BJ (cell line): ENCODE results near the gene NUPR1. TPM values are rescaled to one million over a fixed set of nuclear protein-coding genes. Genes with fewer than 3 reads are reported as not detected.
"Not testable (repeated sequence)": the region's sequence is repeated elsewhere in the genome, so short reads cannot be mapped to it uniquely, and the experiment has no call there.

Experiments used
- CTCF ChIA-PET: fragments of 350-600 bp; formaldehyde crosslinking; extraction: SDS; loops from one replicate; lab custom pipeline; 2021; ENCODE audit warnings: antibody characterized with exemption, inconsistent platforms; lab: Yijun Ruan, JAX
- POLR2A ChIA-PET: fragments of 300-600 bp; sonication (Branson Sonifier 250); formaldehyde crosslinking; extraction: SDS; loops from one replicate; lab custom pipeline; 2021; ENCODE audit warnings: antibody characterized with exemption; lab: Charles Lee
- DNase-seq: peaks from one replicate; pipeline ENCODE4 v3.0.0-alpha.2; 2011; ENCODE audit warnings: low read depth
- H3K27me3 ChIP-seq: 2 replicates; pipeline ENCODE4 v1.6.0; 2011; ENCODE audit warnings: low read length; ENCODE audit not compliant: control insufficient read depth, insufficient read depth
- H3K36me3 ChIP-seq: 2 replicates; pipeline ENCODE4 v1.5.1; 2011; ENCODE audit warnings: low read length; ENCODE audit not compliant: control insufficient read depth, insufficient read depth
- H3K4me3 ChIP-seq: 2 replicates; pipeline ENCODE4 v1.5.1; 2011; ENCODE audit warnings: low read depth, mild to moderate bottlenecking, control low read depth, low read length
- CTCF ChIP-seq: IDR thresholded peaks from 2 replicates; pipeline ENCODE4 v1.5.1; 2011; ENCODE audit warnings: low read depth, mild to moderate bottlenecking, control low read depth, inconsistent platforms, low read length, moderate library complexity; ENCODE audit not compliant: insufficient read depth
- polyA plus RNA-seq: library from polyadenylated mRNA; depleted of rRNA; stranded (reverse); fragments of >200 nt; gene quantifications from 2 replicates; pipeline ENCODE4 v1.2.3, GENCODE V29; 2011

The NUPR1 gene
- polyA plus RNA-seq, 1 experiment, result 31.4 TPM

- POLR2A ChIA-PET, result no interaction called here
Observed at GRCh38 chr16:28546626-28547025, 7.9 kb upstream of the NUPR1 start.

GRCh38 chr16:28545964-28546363 is 7.2 kb upstream of the NUPR1 start:
- H3K36me3 ChIP-seq, DNase-seq, H3K4me3 ChIP-seq, POLR2A ChIA-PET, CTCF ChIA-PET, H3K27me3 ChIP-seq: not testable (repeated sequence)

More at GRCh38 chr16:28546626-28547025, 7.9 kb upstream of the NUPR1 start:
- CTCF ChIA-PET, result no interaction called here
- Histone ChIP-seq H3K27me3 (0 out of 2 replicates have a peak, but pooled peaks cover 1% of the 10 kb centered on the region), H3K36me3 (no peaks in the 10 kb centered on the region), H3K4me3 (no peak overlapping the region)
- no peak for TF ChIP-seq CTCF
- DNase-seq, result no peak

- POLR2A ChIA-PET, result no interaction called here
- no peaks in the 10 kb centered on the region for H3K36me3 ChIP-seq
- H3K27me3 ChIP-seq, result 0 out of 2 replicates have a peak, but pooled peaks cover 1% of the 10 kb centered on the region
- CTCF ChIA-PET, result no interaction called here
- no peak overlapping the region for H3K4me3 ChIP-seq
- no peak for DNase-seq
- TF ChIP-seq CTCF, result no peak
Observed at GRCh38 chr16:28544998-28545397, 6.2 kb upstream of the NUPR1 start.

DNA sequence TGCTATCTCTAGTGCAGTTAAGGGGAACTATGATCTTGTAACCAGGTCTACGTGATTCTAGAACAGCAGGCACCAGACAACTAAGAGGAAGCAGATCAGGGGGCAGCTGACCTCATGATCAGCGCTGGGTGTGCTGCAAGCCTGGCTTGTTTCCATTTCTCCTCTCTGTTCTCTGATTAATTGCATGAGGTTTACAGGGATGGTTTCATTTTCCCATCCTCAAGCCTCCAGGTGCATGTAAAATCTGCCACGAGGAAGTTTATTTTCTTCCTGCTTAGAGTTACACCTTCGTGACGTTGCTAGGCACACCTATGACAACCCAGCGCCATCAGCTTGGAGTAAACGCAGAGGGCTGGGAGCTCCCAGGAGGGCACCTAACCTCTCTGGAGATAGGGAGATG is 4.3 kb upstream of the NUPR1 start:
- no peak for DNase-seq
- H3K4me3 ChIP-seq, result no peak overlapping the region
- ChIA-PET CTCF (no interaction called here), POLR2A (no interaction called here)
- H3K27me3 ChIP-seq, result 0 out of 2 replicates have a peak, but pooled peaks cover 1% of the 10 kb centered on the region
- TF ChIP-seq CTCF, result no peak
- H3K36me3 ChIP-seq, result no peaks in the 10 kb centered on the region

- TF ChIP-seq CTCF, result no peak
- POLR2A ChIA-PET, result no interaction called here
- CTCF ChIA-PET, result no interaction called here
- DNase-seq, result no peak
- Histone ChIP-seq H3K4me3 (no peak overlapping the region), H3K36me3 (peaks cover 3% of the 10 kb centered on the region), H3K27me3 (0 out of 2 replicates have a peak, but pooled peaks cover 1% of the 10 kb centered on the region)
Observed at GRCh38 chr16:28542646-28543045, 3.9 kb upstream of the NUPR1 start.

DNA sequence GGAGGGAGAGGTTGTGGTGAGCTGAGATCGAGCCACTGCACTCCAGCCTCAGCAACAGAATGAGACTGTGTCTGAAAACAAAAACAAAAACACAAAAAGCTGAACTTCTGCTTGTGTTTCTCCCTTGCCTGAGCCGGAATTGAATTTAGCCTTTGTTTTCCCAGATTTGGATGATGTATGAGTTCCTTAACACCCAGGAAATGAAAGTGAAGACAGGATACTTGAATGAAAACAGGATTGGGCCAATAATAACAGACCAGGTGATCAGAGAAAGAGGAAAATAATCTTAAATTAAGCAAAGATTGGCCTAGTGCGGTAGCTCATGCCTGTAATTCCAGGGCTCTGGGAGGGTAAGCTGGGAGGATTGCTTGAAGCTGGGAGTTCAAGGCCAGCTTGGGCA is 1.6 kb upstream of the NUPR1 start:
- Histone ChIP-seq H3K27me3 (no peaks in the 10 kb centered on the region), H3K4me3 (no peak overlapping the region), H3K36me3 (peaks cover 6% of the 10 kb centered on the region)
- TF ChIP-seq CTCF, result no peak
- no peak for DNase-seq
- POLR2A ChIA-PET, result no interaction called here
- CTCF ChIA-PET, result interaction anchor here (2.2 kb wide), 1 partner anchor 9 kb away, joined by 7 read pairs; no protein-coding TSS in a partner anchor
